HCT116 (cell line): ENCODE measurements around the gene UTS2R. TPM values are rescaled to one million over a fixed set of nuclear protein-coding genes. Genes with fewer than 3 reads are reported as not detected.

Experiments
- ATAC-seq: fragments of 200-7000 bp; cut with Tn5 transposase; 2 replicates; pipeline ENCODE4 v1.9.1; 2020; ENCODE audit warnings: mild to moderate bottlenecking, moderate library complexity
- BruUV-seq: library from RNA; stranded (reverse); fragments of 400-500 nt; replicated peaks from 2 replicates; lab custom pipeline; 2021; lab: Mats Ljungman, UMichigan
- CTCF ChIA-PET: fragments of 300-600 bp; sonication (Branson Sonifier 250); formaldehyde crosslinking; loops from one replicate; lab custom pipeline; 2021; ENCODE audit warnings: antibody characterized with exemption; lab: Charles Lee
- POLR2A ChIA-PET: fragments of 300-600, 350-600 bp; sonication (Branson Sonifier 250); formaldehyde crosslinking; loops from one replicate; lab custom pipeline; 2021; ENCODE audit warnings: antibody characterized with exemption; lab: Charles Lee
- RAD21 ChIA-PET, 2 experiments: fragments of 300-600 bp; sonication (Branson Sonifier 250); formaldehyde crosslinking; loops; one replicate each; lab custom pipeline; 2023; ENCODE audit warnings: low total read pairs in 2 of 2; ENCODE audit not compliant: uncharacterized antibody in 2 of 2, unreplicated experiment in 2 of 2, low non-redundant PET in 1 of 2; lab: Charles Lee
- DNase-seq: peaks from one replicate; pipeline ENCODE4 v3.0.0-alpha.2; 2010; ENCODE audit warnings: low read depth, low spot score
- H2AFZ ChIP-seq: fragments of 200-600 bp; shearing (Covaris generic), sonication (generic); 2 replicates; pipeline ENCODE4 v1.6.1; 2017; ENCODE audit warnings: low read depth, mixed run types, mixed read lengths, antibody characterized with exemption, low read length; ENCODE audit not compliant: poor library complexity, severe bottlenecking
- H3K27ac ChIP-seq: 2 replicates; pipeline ENCODE4 v1.5.1; 2012; ENCODE audit warnings: low read depth, low read length
- H3K27me3 ChIP-seq: fragments of 200-600 bp; sonication (generic); 2 replicates; pipeline ENCODE4 v1.6.1; 2016; ENCODE audit warnings: mixed run types, low read length, mixed read lengths; ENCODE audit not compliant: insufficient read depth
- H3K36me3 ChIP-seq, 2 experiments: fragments of 200-500 bp in 1 of 2; fragments of 200-600 bp in 1 of 2; sonication (Bioruptor generic) in 1 of 2; sonication (generic) in 1 of 2; 2 replicates each; pipeline versions ENCODE4 v1.5.1 to v1.6.1; 2014 to 2016; ENCODE audit warnings: low read length in 2 of 2, inconsistent platforms in 1 of 2, mixed read lengths in 1 of 2, mixed run types in 1 of 2; ENCODE audit not compliant: insufficient read depth in 2 of 2, control insufficient read depth in 1 of 2
- H3K4me1 ChIP-seq, 2 experiments: fragments of 200-600 bp in 1 of 2; sonication (generic) in 1 of 2; 2 replicates each; pipeline versions ENCODE4 v1.5.1 to v1.6.1; 2012 to 2017; ENCODE audit warnings: low read length in 2 of 2, inconsistent platforms in 1 of 2, mild to moderate bottlenecking in 1 of 2, mixed read lengths in 1 of 2, mixed run types in 1 of 2, moderate library complexity in 1 of 2; ENCODE audit not compliant: insufficient read depth in 2 of 2, control insufficient read depth in 1 of 2
- H3K4me2 ChIP-seq: fragments of 200-600 bp; sonication (generic); 2 replicates; pipeline ENCODE4 v1.6.1; 2017; ENCODE audit warnings: mixed run types, low read length, mixed read lengths
- H3K4me3 ChIP-seq, 2 experiments: fragments of 200-600 bp in 1 of 2; sonication (generic) in 1 of 2; replicated peaks in 1 of 2; 2 replicates each; pipeline ENCODE4 v1.5.1; 2011 to 2016; ENCODE audit warnings: low read length in 2 of 2, control low read depth in 1 of 2, low read depth in 1 of 2, mild to moderate bottlenecking in 1 of 2, mixed read lengths in 1 of 2, mixed run types in 1 of 2
- H3K79me2 ChIP-seq: fragments of 200-600 bp; sonication (generic); 2 replicates; pipeline ENCODE4 v1.6.1; 2017; ENCODE audit warnings: mild to moderate bottlenecking, mixed run types, low read length, moderate library complexity, mixed read lengths; ENCODE audit not compliant: insufficient read depth
- H3K9ac ChIP-seq: fragments of 200-600 bp; sonication (generic); 2 replicates; pipeline ENCODE4 v1.6.1; 2016; ENCODE audit warnings: low read length, mixed read lengths
- H3K9me2 ChIP-seq: fragments of 200-600 bp; sonication (generic), shearing (Covaris generic); 2 replicates; pipeline ENCODE4 v1.6.1; 2017; ENCODE audit warnings: mixed run types, mild to moderate bottlenecking, moderate library complexity; ENCODE audit not compliant: insufficient read depth
- H3K9me3 ChIP-seq, 2 experiments: fragments of 200-500 bp in 1 of 2; fragments of 200-600 bp in 1 of 2; sonication (Bioruptor generic) in 1 of 2; sonication (generic) in 1 of 2; 2 replicates each; pipeline ENCODE4 v1.6.1; 2014 to 2017; ENCODE audit warnings: low read length in 2 of 2, mixed read lengths in 2 of 2, inconsistent platforms in 1 of 2, low read depth in 1 of 2, mild to moderate bottlenecking in 1 of 2, mixed run types in 1 of 2, moderate library complexity in 1 of 2; ENCODE audit not compliant: control insufficient read depth in 1 of 2, insufficient read depth in 1 of 2
- H4K20me1 ChIP-seq: fragments of 200-600 bp; sonication (generic), shearing (Covaris generic); 2 replicates; pipeline ENCODE4 v1.6.1; 2017; ENCODE audit warnings: mixed run types, mild to moderate bottlenecking, moderate library complexity; ENCODE audit not compliant: insufficient read depth
- CEBPB ChIP-seq: IDR thresholded peaks from 2 replicates; pipeline ENCODE4 v1.6.1; 2012; ENCODE audit warnings: low read depth
- EGR1 ChIP-seq: IDR thresholded peaks from 2 replicates; pipeline ENCODE4 v1.6.1; 2012; ENCODE audit warnings: low read depth
- EZH2phosphoT487 ChIP-seq: fragments of 200-600 bp; IDR thresholded peaks from 2 replicates; pipeline ENCODE4 v1.6.1; 2018; ENCODE audit warnings: antibody characterized with exemption, borderline replicate concordance
- FOSL1 ChIP-seq: IDR thresholded peaks from 2 replicates; pipeline ENCODE4 v1.6.1; 2012; ENCODE audit warnings: low read depth
- JUND ChIP-seq: IDR thresholded peaks from 2 replicates; pipeline ENCODE4 v1.6.1; 2012
- RAD21 ChIP-seq: IDR thresholded peaks from 2 replicates; pipeline ENCODE4 v1.6.1; 2012; ENCODE audit warnings: low read depth, mild to moderate bottlenecking
- SP1 ChIP-seq: IDR thresholded peaks from 2 replicates; pipeline ENCODE4 v1.6.1; 2012; ENCODE audit warnings: low read depth
- SRF ChIP-seq: IDR thresholded peaks from 2 replicates; pipeline ENCODE4 v1.6.1; 2012; ENCODE audit warnings: low read depth
- TCF7L2 ChIP-seq: IDR thresholded peaks from 2 replicates; pipeline ENCODE4 v1.7.0; 2011; ENCODE audit warnings: borderline replicate concordance, inconsistent platforms; ENCODE audit not compliant: insufficient read depth, insufficient read length; ENCODE audit errors: extremely low read depth
- ZFX ChIP-seq: fragments of 450-650 bp; IDR thresholded peaks from 2 replicates; pipeline ENCODE4 v1.6.1; 2017
- ZNF274 ChIP-seq: fragments of 200-500 bp; sonication (Bioruptor generic); IDR thresholded peaks from 2 replicates; pipeline ENCODE4 v1.6.1; 2014; ENCODE audit warnings: mild to moderate bottlenecking, low read depth, low read length, inconsistent platforms
- intact Hi-C: fragments of 100-400 bp; cut with micrococcal nuclease; formaldehyde crosslinking; loops from 2 replicates; pipeline ENCODE4 v1.10.0; 2022
- total RNA-seq: library from RNA; stranded (reverse); gene quantifications from one replicate; pipeline ENCODE4 v1.2.1, GENCODE V29; 2021; ENCODE audit not compliant: unreplicated experiment
- TF ChIP-seq, protein P1 (sequence below): IDR thresholded peaks from 2 replicates; pipeline ENCODE4 v1.6.1; 2012

The UTS2R gene
- total RNA-seq, 1 experiment from 2014 or later: not detected

DNA sequence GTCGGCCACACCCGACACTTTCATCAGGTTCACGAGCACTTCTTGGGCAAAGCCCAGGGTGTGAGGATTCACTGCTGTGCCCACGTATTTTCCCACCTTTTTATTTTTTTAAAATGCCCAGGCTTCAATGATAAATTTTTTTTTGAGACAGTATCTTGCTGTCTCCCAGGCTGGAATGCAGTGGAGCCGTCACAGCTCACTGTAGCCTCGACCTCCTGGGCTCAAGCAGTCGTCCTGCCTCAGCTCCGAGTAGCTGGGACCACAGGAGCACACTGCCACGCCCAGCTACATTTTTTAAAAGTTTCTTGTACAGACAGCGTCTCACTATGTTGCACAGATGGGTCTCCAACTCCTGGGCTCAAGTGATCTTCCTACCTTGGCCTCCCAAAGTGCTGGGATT, 17.8 kb downstream of the UTS2R start:
- Histone ChIP-seq H3K27me3 (no peaks in the 10 kb centered on the region), H3K4me1 (peaks cover 12 to 26% of the 10 kb centered on the region in 2 experiments), H3K36me3 (no peaks in the 10 kb centered on the region), H3K4me3 (no peak overlapping the region), H3K4me2 (no peak overlapping the region), H3K9me2 (no peaks in the 10 kb centered on the region), H3K79me2 (no peaks in the 10 kb centered on the region), H3K9ac (no peak overlapping the region), H2AFZ (no peak overlapping the region), H3K27ac (no peak overlapping the region), H4K20me1 (no peaks in the 10 kb centered on the region), H3K9me3 (no peaks in the 10 kb centered on the region)
- ATAC-seq (no peak), DNase-seq (no peak)
- ChIA-PET RAD21 (no interaction called here), POLR2A (no interaction called here), CTCF (no interaction called here)
- intact Hi-C loops: no loop called here
- no peak for TF ChIP-seq ZNF274
- no peak for TF ChIP-seq JUND
- TF ChIP-seq TCF7L2: no peak
- no peak for TF ChIP-seq CEBPB
- no peak for TF ChIP-seq FOSL1
- no peak for TF ChIP-seq ZFX
- TF ChIP-seq SP1: no peak
- TF ChIP-seq, protein P1, sequence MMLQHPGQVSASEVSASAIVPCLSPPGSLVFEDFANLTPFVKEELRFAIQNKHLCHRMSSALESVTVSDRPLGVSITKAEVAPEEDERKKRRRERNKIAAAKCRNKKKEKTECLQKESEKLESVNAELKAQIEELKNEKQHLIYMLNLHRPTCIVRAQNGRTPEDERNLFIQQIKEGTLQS: no peak
- TF ChIP-seq SRF: no peak
- no peak for TF ChIP-seq EGR1
- no peak for TF ChIP-seq RAD21
- BruUV-seq: no TSS peak

DNA sequence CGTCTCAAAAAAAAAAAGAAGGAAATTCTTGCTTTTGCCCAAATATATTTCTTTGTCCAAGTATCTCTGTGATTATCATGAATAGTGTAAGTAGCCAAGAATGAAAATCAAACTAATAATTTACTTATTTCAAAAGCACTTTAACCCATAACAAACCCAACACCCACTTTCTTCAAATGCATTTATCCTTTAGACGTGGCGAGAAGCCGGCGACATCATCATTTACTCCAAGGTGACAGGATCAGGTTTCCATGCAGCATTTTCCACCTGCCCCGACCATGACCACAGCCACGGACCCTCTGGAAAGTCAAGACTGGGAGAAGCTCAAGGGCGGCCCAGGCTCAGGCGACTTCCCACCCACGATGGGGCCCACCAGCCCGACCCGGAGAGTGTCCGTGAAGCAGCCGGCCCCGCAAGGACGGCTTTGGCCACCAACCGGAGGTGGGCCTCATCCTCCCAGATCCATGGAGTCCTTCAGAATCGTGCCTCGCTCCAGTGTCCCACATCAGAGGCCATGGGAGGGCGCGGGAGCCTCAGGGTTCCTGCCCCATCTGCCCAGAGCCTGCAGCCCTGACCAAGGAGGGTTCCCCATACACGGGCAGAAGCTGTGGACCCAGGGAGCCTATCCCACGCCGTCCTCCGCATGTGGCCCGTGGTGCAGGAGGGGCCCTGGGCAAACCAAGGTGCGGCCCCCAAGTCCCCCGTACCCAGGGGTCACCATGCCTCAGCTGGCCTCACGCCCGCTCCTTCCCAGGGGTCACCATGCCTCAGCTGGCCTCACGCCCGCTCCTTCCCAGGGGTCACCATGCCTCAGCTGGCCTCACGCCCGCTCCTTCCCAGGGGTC, 18.7 kb downstream of the UTS2R start:
- intact Hi-C loops: no loop called here
- no peak overlapping the region for H3K4me2 ChIP-seq
- ATAC-seq (no peak), DNase-seq (no peak)
- H4K20me1 ChIP-seq: no peaks in the 10 kb centered on the region
- TF ChIP-seq EZH2phosphoT487 (no peak), TCF7L2 (no peak)
- no peaks in the 10 kb centered on the region for H3K9me2 ChIP-seq
- ChIA-PET POLR2A (no interaction called here), CTCF (no interaction called here), RAD21 (no interaction called here)
- no peaks in the 10 kb centered on the region for H3K79me2 ChIP-seq
- BruUV-seq: no TSS peak
- no peaks in the 10 kb centered on the region for H3K36me3 ChIP-seq
- H3K4me3 ChIP-seq: no peak overlapping the region
- H3K9me3 ChIP-seq: no peaks in the 10 kb centered on the region
- H3K4me1 ChIP-seq: peaks cover 4 to 17% of the 10 kb centered on the region in 2 experiments
- no peak overlapping the region for H2AFZ ChIP-seq
- H3K27ac ChIP-seq: no peak overlapping the region
- no peak overlapping the region for H3K9ac ChIP-seq
- no peaks in the 10 kb centered on the region for H3K27me3 ChIP-seq
